Hepatocyte (in vitro differentiated cells): ENCODE results near the gene ZSWIM1. TPM values are rescaled to one million over a fixed set of nuclear protein-coding genes. Genes with fewer than 3 reads are reported as not detected.

Experiments
- DNase-seq: peaks from one replicate; pipeline ENCODE4 v3.0.0-alpha.2; 2016; ENCODE audit warnings: low spot score
- H2AFZ ChIP-seq: fragments of 200-600 bp; sonication (generic); 2 replicates; pipeline ENCODE4 v1.6.0; 2016; ENCODE audit warnings: antibody characterized with exemption, mild to moderate bottlenecking
- H3K27ac ChIP-seq: fragments of 200-600 bp; sonication (generic); 2 replicates; pipeline ENCODE4 v1.5.1; 2016; ENCODE audit warnings: mild to moderate bottlenecking
- H3K27me3 ChIP-seq: fragments of 200-600 bp; sonication (generic); 2 replicates; pipeline ENCODE4 v1.6.1; 2016
- H3K36me3 ChIP-seq: fragments of 200-600 bp; sonication (generic); replicated peaks from 2 replicates; pipeline ENCODE4 v1.5.1; 2016; ENCODE audit warnings: low read depth; ENCODE audit not compliant: insufficient read depth
- H3K4me1 ChIP-seq: fragments of 200-600 bp; sonication (generic); 2 replicates; pipeline ENCODE4 v1.5.1; 2016; ENCODE audit warnings: mild to moderate bottlenecking, moderate library complexity; ENCODE audit not compliant: insufficient read depth
- H3K4me2 ChIP-seq: fragments of 200-600 bp; sonication (generic); 2 replicates; pipeline ENCODE4 v1.6.0; 2016
- H3K4me3 ChIP-seq: fragments of 200-600 bp; sonication (generic); 2 replicates; pipeline ENCODE4 v1.5.1; 2016; ENCODE audit warnings: mild to moderate bottlenecking
- H3K79me2 ChIP-seq: fragments of 200-600 bp; sonication (generic); 2 replicates; pipeline ENCODE4 v1.6.0; 2017; ENCODE audit warnings: mild to moderate bottlenecking
- H3K9me2 ChIP-seq: fragments of 200-600 bp; sonication (generic); replicated peaks from 2 replicates; pipeline ENCODE4 v1.6.0; 2017; ENCODE audit warnings: mild to moderate bottlenecking; ENCODE audit not compliant: insufficient read depth
- H3K9me3 ChIP-seq: fragments of 200-600 bp; sonication (generic); 2 replicates; pipeline ENCODE4 v1.5.1; 2016; ENCODE audit warnings: low read depth, mild to moderate bottlenecking
- H4K20me1 ChIP-seq: fragments of 200-600 bp; sonication (generic); 2 replicates; pipeline ENCODE4 v1.6.0; 2016; ENCODE audit warnings: mild to moderate bottlenecking; ENCODE audit not compliant: insufficient read depth, poor library complexity, severe bottlenecking
- CTCF ChIP-seq: fragments of 200-600 bp; sonication (generic); IDR thresholded peaks from 2 replicates; pipeline ENCODE4 v1.5.1; 2016; ENCODE audit warnings: antibody characterized with exemption, mild to moderate bottlenecking; ENCODE audit not compliant: poor library complexity
- EZH2 ChIP-seq: fragments of 200-600 bp; sonication (generic); IDR thresholded peaks from 2 replicates; pipeline ENCODE4 v1.6.1; 2016; ENCODE audit warnings: antibody characterized with exemption, mild to moderate bottlenecking, borderline replicate concordance
- EZH2phosphoT487 ChIP-seq: fragments of 200-600 bp; sonication (generic); IDR thresholded peaks from one replicate; pipeline ENCODE4 v1.6.1; 2018; ENCODE audit warnings: antibody characterized with exemption, mild to moderate bottlenecking, low read depth, moderate library complexity; ENCODE audit not compliant: unreplicated experiment, severe bottlenecking
- WGBS: methylation state at CpG from one replicate; pipeline ENCODE4 v1.1.6; 2016; ENCODE audit warnings: low lambda C conversion rate; ENCODE audit errors: missing lambda C conversion rate; 5-methylcytosine and 5-hydroxymethylcytosine counted together
- polyA plus RNA-seq: library from polyadenylated mRNA; unstranded; fragments of >200 nt; fragmentation: Nextera tagmentation; extraction: Ambion mirVana; gene quantifications from 2 replicates; pipeline ENCODE4 v1.2.1, GENCODE V29; 2016
- total RNA-seq: library from RNA; depleted of rRNA; stranded (reverse); fragments of >200 nt; gene quantifications from 2 replicates; pipeline ENCODE4 v1.2.3, GENCODE V29; 2014

The ZSWIM1 gene
- total and polyA plus RNA-seq, 2 experiments from 2014 or later, result 5.0 to 6.4 TPM

GRCh38 chr20:45853484-45853883, 27.5 kb upstream of the ZSWIM1 start:
- Histone ChIP-seq H3K4me2 (no peak overlapping the region), H3K4me1 (peaks cover 16% of the 10 kb centered on the region)
- no peak for TF ChIP-seq EZH2
- TF ChIP-seq EZH2phosphoT487, result no peak
- no peak for TF ChIP-seq CTCF

GRCh38 chr20:45857114-45857881, 23.7 kb upstream of the ZSWIM1 start, which contains the start of the genes ACOT8 and ZSWIM3:
Gene ACOT8 (minus strand): TSS chr20:45857392. CDS start chr20:45857315, 77 bp downstream.
Gene ZSWIM3 (plus strand): TSS chr20:45857614. CDS start chr20:45857826, 212 bp downstream.
- TF ChIP-seq CTCF (no peak), EZH2 (no peak), EZH2phosphoT487 (no peak)
- Histone ChIP-seq H2AFZ (peak within 1 kb of the TSS; percentile 84), H4K20me1 (no peaks in the 10 kb centered on the region), H3K27me3 (no peaks in the 10 kb centered on the region), H3K4me3 (peak within 1 kb of the TSS; percentile 63), H3K9me2 (no peaks in the 10 kb centered on the region), H3K79me2 (peaks cover 60% of the 10 kb centered on the region), H3K4me1 (peaks cover 20% of the 10 kb centered on the region), H3K4me2 (peak within 1 kb of the TSS; percentile 93), H3K27ac (peak within 1 kb of the TSS; percentile 78), H3K36me3 (no peaks in the 10 kb centered on the region), H3K9me3 (no peaks in the 10 kb centered on the region)
- 1% methylated on average over 36 of the region's 36 CpGs for WGBS
- DNase-seq, result peak; percentile 99

More at GRCh38 chr20:45853484-45853883, 27.5 kb upstream of the ZSWIM1 start:
- no peaks in the 10 kb centered on the region for H3K36me3 ChIP-seq
- no peak for DNase-seq
- peaks cover 41% of the 10 kb centered on the region for H3K79me2 ChIP-seq
- H3K9me3 ChIP-seq, result no peaks in the 10 kb centered on the region
- no peaks in the 10 kb centered on the region for H3K9me2 ChIP-seq
- H4K20me1 ChIP-seq, result no peaks in the 10 kb centered on the region
- no peak overlapping the region for H3K4me3 ChIP-seq
- H2AFZ ChIP-seq, result no peak overlapping the region
- no peaks in the 10 kb centered on the region for H3K27me3 ChIP-seq
- no peak overlapping the region for H3K27ac ChIP-seq
- 79% methylated on average over 2 of the region's 2 CpGs for WGBS

GRCh38 chr20:45857882-45858216, 23.2 kb upstream of the ZSWIM1 start:
- H3K9me3 ChIP-seq, result no peaks in the 10 kb centered on the region
- peaks cover 20% of the 10 kb centered on the region for H3K4me1 ChIP-seq
- H3K79me2 ChIP-seq, result peaks cover 60% of the 10 kb centered on the region
- H3K9me2 ChIP-seq, result no peaks in the 10 kb centered on the region
- H4K20me1 ChIP-seq, result no peaks in the 10 kb centered on the region
- peak overlapping the region; percentile 63 for H3K4me3 ChIP-seq
- DNase-seq, result no peak
- peak overlapping the region; percentile 83 for H3K4me2 ChIP-seq
- H3K27ac ChIP-seq, result peak overlapping the region; percentile 78
- TF ChIP-seq CTCF (no peak), EZH2phosphoT487 (no peak), EZH2 (no peak)
- no peaks in the 10 kb centered on the region for H3K27me3 ChIP-seq
- H3K36me3 ChIP-seq, result no peaks in the 10 kb centered on the region
- WGBS, result 14% methylated on average over 13 of the region's 13 CpGs
- H2AFZ ChIP-seq, result peak overlapping the region; percentile 84
